HT-29 (cell line): ENCODE data around the gene PAQR3. TPM values are rescaled to one million over a fixed set of nuclear protein-coding genes. Genes with fewer than 3 reads are reported as not detected.
A peak's percentile ranks its signal among the peaks of the same experiment; 100 is the strongest.

Experiments
- DNase-seq: peaks from one replicate; pipeline ENCODE4 v3.0.0-alpha.2; 2015; ENCODE audit warnings: low spot score
- total RNA-seq: library from RNA; depleted of rRNA; stranded (reverse); fragments of >200 nt; shearing (Covaris generic); gene quantifications from 2 replicates; pipeline ENCODE4 v1.2.3, GENCODE V29; 2014; rRNA removed

The PAQR3 gene, protein sequence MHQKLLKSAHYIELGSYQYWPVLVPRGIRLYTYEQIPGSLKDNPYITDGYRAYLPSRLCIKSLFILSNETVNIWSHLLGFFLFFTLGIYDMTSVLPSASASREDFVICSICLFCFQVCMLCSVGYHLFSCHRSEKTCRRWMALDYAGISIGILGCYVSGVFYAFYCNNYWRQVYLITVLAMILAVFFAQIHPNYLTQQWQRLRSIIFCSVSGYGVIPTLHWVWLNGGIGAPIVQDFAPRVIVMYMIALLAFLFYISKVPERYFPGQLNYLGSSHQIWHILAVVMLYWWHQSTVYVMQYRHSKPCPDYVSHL
- total RNA-seq: 8.2 and 11.6 TPM in 2 replicates

DNA sequence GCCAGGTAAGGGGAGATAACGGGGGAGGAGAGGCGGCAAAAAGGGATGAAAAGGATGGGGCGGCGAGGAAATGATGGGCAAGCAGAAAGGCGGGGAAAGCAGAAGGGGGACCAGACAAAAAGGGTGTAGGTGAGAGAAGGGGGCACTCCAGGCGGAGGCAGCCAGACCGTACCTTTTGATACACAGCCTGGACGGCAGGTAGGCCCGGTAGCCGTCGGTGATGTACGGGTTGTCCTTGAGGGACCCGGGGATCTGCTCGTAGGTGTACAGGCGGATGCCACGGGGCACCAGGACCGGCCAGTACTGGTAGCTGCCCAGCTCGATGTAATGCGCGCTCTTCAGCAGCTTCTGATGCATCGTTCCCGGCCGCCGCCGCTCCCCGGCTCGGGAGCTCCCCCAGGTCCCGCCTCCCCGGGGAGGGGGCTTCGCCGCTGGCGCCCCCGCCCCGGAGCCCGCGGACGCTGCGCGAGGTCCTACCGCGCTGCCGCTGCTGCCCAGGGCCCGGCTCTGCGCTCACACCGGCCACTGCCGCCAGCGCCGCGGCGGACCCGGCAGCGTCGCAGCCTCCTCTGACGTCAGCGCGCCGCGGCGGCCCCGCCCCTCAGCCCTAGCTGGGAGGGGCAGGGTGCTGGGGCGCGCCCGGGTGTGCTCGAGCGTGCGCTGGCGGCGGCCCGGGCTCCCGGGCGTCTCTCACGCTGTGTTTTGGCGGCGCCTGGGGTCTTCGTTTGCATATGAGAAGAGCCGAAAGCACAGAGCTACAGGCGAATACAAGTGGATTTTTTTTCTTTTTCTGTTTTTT, at the start of gene PAQR3:
Gene PAQR3, minus strand, starts transcription at position 571 of the 799 bp plus-strand sequence. Its CDS starts 214 bp downstream, at position 357.
- DNase-seq: peak; percentile 84

DNA sequence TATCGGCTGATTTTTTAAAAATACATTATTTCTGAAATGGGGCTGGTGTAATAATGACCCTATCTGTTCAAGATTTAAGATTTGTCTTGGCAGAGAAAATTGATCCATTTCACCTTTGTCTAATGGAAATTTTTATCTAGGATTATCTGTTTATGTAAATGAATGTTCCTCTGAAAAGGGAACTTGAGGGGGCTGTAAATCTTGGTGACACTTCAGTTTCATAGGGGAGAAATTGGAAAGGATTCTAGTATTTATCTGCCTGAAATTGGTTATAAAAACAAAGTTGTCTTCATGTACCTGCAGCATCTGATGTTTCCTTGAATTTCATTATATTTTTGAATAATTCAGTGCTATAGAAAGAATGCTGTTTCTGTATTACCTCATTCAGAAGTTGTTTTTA, 48.4 kb upstream of the PAQR3 start:
- DNase-seq: no peak

DNA sequence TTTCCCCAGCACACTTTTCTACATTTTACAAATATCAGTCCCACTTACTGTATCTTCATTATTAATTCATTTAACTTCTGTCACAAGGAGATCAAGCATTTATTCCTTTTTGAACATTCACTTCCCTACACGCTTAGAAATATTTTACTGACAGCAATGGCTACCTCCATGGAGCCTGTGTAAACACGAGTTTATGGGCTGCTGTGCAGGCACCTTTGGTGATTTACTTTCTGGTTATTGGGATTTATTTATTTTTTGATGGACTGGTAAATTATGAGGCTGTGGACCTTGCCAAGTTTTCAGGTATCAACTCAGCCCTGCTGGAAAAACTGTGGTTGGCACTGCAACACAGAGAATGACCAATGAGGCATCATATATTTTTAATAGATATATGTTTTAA, 45.4 kb upstream of the PAQR3 start:
- no peak for DNase-seq

DNA sequence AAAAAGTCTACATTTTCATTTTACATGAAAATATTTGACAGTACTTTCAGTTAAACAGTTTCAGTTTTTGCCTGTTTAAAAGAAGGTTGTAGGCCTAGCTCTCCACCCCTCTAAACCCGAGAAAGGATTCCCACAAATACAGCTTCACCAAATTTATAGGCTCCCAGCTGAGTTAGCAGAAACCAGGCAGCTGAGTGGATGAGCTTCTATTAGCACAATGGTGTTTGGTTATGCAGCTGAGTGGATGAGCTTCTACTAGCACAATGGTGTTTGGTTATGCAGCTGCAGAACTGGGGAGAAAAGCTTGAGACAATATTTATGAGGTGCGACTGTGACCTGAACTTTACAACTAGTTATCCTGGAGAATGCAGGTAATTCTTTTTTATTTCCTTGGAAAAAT, 36.6 kb upstream of the PAQR3 start:
- DNase-seq: no peak

DNA sequence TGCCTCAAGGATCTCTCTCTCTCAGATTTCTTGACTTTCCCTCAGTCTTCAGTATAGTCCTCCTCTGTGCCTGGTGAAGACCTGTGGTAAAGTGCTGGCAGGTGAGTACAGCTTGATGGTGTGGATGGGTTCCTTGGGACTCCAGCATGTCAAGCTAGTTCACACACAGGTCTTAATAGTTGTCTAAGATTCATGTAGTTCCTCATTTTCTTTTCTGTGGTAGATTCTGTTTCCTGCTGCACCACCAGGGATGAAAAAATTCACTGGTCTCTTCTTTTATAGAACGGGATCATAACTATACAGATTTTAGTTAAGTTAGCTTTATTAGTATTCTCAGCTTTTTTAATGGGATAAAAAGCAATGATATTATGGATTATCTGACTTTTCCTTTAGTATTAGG, 32.5 kb upstream of the PAQR3 start:
- DNase-seq: no peak

DNA sequence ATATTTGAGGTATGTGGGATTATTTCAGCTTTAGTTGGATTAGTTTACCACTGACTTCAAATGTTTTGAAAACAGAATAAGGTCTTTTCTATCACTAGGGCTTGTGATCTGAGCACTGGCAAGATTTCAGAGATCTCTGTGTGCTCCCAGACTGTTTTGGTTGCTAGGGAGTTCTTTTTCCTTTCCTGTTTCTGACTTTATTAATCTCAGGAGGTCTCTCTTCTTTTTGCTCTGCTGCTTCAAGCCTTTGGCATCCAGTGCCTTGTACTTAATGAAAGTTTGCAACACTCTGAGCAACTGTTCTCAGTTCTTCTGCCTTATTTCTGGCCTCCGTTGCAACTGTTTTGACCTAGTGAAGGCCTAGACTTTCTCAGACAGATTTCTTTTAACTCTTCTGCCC, 32.1 kb upstream of the PAQR3 start:
- no peak for DNase-seq

DNA sequence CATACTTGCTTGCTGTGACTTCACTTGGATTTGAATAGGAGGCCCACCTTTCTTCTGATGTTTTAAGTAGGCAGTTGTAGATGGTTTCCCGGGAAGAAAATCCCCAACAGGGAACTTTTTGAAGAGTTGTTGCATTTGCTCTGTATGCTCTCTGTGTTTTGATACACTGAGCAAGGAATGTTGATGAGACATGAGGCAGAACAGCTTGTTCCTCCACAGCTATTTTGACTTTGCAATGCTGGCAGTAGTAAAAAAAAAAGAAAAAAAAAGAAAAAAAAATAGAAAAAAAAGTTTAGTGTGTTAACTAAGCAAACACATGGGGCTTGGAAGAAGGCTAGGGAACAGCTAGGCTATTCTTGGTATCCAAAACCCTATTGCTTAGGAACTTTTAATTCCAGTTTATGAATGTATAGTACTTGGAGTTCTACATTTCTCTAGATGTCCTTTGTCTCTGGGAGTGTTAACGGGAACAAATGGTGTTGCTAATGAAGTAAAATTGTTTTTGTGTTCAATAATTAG, 23.4 kb upstream of the PAQR3 start:
- no peak for DNase-seq

DNA sequence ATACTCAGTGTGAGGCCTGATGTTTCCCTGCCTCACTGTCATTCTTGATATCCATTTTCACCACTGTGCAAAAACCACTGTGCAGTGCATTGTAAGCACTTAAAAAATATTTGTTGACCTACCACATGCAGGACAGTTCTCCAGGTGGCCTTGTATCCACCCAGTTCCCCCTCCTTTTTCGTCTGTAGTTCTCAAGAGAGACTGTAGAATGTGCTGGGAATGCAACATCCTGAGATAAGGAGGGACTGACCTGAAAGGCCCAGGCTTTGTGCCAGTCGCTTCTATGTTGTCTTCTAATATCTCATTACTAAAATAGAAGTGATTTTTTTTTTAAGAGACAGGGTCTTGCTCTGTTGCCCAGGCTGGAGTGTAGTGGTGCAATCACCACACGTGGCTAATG, 21.7 kb upstream of the PAQR3 start:
- DNase-seq: no peak

DNA sequence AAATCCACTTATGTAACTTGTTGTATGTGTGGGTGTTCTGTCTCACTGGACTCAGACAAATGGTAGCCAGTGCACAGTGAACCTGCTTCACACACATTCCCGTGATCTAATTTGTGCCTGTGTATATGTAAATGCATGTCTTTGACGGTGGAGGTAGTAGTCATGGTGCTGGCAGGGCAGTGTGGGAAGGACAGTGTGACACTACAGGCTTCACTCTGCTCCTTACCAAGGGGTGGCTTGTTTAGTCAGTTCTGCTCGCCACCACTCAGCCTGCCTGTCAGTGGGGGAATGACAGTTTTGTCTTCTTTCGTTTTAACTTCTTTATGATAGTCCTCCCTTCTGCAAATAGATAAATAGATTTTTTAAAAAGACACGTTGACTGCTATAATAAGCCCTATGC, 17.7 kb upstream of the PAQR3 start:
- no peak for DNase-seq

DNA sequence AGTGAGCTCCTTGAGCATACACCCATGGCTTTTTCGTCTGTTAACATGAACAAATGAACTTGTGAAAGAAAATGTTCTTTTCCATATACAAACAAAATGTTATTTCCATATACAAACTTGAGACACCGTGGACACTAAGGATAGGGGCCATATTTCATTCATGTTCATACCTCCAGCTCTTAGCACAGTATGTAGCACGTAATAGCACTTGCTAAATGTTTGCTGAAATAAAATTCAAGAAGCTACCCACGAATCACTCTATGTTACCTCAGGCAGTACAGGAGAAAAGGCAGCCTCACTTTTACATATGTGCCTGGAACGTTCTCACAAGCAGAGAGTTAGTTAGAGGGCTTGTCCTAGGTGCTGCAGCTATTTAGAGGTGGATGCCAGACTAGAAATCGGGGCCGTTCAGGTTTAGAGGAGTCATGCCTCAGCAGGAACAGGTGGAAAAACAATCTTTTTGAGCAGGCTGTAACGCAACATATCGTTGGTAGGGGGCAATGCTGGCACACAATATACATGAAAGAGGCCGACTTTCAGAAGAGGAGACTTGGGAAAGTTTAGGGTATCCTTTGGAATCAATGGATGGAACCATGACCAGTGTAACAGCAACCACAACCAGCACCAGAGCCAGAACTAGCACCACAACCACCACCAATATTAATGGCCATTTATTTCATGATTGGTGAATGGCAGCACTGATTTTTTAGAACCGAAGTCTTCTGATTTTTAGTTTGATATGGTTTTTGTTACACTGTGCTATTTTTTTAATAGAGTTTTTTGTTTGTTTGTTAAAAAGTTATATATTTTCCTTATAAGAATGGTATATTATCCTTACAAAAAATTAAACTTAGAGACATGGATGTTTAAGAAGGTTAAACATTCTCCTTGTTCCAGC, 14.8 kb upstream of the PAQR3 start:
- peak; percentile 33 for DNase-seq

DNA sequence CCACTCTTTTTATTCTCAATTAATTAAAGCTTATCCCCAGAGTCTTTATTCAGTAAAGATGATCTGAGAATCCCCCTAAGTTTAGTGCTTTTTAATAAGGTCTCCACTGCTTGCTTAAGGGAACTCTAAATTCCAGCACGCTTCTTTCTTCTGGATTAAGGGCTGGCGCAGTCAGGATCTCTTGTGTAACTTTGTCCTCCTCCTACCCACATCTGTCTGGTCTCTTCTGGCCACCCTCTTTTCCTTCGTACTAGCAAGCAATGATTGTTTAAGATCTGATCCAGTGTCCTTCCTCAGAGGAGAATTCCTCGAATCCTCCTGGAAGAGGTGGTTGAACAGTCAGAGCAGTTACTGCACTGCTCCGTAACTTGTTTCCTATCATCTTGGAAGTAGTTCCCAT, 14.0 kb upstream of the PAQR3 start:
- no peak for DNase-seq

DNA sequence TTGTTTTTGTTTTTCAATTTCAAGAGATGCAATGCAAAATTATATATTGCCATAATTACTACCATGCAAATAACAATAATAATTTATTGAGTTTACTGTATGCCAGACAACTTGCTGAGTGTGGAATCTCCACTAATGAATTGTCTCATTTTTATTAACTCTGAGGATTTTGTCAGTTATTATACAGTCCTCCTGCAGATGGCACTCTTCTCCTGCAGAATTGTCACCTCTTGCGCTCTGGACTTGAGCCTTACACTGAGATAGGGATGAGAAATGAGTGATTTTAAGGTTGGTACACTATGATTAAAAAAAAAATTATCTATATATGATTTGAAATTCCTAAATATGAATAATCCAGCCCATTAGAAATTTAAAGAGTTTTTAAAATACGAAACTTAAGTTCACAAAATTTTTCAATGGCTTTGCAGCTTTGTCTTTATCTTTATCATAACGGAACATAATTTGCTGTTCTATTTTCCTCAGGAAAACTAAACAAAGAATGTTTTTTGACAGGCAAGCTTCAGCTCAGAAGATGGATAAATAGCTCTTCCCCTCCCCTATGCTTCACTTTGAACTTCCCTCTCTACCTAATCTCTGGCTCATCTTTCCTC, 12.7 kb upstream of the PAQR3 start:
- peak; percentile 66 for DNase-seq

DNA sequence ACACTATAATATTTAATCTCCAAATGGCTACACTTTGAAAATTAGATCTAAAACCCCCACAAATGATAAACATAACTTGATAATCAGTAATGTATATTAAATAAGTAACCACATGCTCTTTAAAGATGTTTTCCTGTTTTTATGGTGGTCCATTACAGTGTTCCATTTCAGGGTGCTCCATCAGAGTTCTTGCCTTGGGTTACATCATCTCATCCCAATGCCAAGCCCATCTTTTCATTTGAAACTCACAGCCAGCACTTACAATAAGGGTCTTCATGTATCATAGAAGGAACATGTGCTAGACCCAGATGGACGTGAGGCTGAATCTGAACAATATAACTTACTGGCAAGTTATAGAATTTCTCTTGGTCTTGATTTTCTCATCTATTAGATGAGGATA, 10.5 kb upstream of the PAQR3 start:
- DNase-seq: no peak

DNA sequence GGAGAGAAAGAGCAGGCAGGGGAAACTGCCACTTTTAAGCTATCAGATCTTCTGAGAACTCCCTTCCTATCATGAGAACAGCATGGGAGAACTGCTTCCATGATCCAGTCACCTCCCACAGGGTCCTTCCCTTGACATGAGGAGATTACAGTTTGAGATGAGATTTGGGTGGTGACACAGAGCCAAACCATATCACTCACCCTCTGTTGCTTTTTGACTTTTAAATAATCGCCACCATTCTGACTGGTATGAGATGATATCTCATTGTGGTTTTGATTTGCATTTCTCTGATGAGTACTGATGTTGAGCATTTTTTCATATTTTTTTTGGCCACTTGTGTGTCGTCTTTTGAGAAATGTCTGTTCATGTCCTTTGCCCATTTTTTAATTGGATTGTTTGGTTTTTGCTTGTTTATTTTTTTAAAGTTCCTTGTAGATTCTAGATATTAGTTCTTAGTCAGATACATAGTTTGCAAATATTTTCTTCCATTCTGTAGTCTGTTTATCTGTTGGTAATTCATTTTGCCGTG, 6.5 kb upstream of the PAQR3 start:
- DNase-seq: no peak

DNA sequence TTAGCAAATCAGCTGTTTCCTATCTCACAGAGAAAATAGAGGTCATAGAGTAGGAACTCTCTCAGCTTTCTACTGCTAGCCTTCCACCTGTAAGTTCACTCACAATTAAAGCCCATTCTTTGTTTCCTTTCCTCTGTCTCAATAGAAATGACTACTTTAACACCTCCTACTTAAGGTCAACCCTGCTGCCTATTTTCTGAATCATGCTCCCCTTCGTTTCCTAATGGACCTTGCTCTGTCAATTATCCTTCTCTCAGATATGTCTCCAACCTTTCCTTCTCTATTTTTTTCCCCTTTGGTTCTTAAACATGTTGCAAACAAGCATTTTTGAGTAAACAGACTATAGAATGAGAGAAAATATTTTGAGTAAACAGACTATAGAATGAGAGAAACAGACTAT, 5.1 kb upstream of the PAQR3 start:
- no peak for DNase-seq

DNA sequence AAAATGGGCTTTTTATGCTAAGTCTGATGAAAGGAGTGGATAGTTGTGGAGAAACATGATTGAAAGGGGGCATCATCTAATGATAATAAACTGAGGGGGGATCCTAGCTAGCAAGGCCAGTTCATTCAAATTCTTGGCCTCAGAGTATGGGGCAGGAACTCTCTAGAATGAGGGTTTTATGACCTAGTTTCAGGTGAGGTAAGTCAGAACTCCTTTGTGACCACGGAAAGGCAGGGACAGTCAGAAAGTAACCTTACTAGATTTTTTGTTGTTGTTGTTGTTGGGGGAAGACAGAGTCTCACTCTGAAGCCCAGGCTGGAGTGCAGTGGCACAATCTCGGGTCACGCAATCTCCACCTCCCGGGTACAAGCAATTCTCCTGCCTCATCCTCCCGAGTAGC, 1.5 kb upstream of the PAQR3 start:
- no peak for DNase-seq

DNA sequence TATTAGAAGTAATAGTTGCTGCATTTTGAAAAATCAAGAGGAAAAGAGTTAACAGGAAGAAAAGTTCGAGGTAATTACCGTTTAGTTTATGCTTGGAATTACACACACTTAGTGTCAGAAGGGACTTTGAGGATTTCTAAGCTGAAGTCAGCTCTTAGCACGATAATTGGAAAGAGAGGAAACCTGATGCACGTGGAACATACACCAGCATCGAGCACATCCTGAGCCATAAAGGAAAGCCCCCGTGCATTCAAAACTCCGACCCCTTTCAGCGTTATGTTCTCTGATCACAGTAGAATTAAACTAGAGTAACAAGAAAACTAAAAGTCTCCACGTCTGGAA, 400 bp upstream of the PAQR3 start:
- no peak for DNase-seq

DNA sequence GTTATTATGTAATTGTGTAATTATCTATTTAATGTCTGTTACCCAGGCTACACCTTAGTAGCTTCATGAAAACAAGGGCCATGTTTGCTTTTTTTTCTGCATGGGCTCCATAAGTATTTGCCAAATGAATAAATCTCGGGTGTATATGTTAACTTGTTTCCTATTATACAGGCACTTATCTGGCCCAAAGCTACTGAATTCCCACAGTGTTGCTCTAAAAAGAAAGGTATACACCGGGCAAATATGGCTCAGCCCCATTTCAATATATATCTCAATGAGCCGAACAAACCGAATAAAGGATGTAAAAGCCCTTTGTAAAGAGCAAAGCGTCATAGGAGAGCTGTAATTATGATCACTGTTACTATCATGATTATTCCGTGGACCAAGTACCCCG, 767 bp downstream of the PAQR3 start:
- DNase-seq: no peak

DNA sequence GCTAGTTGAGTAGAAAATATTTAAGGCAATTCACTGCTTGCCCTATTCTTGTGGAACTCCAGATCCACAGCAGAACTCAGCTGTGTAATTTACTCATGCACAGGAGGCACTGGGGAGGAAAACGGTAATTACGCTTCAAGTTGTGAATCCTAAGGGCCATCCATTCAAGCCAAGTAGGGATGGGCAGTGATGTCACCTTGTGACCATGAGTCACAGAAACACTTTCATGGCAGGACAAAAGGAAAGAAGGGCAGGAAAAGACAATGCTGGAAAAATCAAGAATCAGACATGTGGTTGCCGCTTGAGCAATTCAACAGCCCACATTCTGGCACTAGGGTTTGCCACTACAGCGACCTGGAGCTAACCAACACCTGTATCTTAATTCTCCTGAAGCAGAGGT, 1.4 kb downstream of the PAQR3 start:
- no peak for DNase-seq

DNA sequence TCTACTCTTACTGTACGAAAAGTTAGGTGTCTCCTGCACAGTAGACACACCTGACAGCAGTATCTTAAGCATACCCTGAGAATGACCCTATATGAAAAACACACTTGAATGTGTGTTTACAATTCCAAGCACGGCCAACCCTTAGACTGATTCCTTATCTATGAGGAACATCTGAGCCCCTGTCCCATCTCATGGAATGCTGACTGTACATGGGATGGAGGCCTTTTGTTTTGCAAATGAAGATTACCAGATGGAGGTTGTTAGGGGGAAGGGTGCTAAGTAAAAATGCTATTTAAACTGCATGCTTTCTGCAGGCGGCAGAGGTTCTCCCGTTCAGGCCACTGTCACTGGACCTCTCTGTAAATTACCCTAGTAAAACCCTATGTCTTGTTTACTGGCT, 2.2 kb downstream of the PAQR3 start:
- DNase-seq: no peak

DNA sequence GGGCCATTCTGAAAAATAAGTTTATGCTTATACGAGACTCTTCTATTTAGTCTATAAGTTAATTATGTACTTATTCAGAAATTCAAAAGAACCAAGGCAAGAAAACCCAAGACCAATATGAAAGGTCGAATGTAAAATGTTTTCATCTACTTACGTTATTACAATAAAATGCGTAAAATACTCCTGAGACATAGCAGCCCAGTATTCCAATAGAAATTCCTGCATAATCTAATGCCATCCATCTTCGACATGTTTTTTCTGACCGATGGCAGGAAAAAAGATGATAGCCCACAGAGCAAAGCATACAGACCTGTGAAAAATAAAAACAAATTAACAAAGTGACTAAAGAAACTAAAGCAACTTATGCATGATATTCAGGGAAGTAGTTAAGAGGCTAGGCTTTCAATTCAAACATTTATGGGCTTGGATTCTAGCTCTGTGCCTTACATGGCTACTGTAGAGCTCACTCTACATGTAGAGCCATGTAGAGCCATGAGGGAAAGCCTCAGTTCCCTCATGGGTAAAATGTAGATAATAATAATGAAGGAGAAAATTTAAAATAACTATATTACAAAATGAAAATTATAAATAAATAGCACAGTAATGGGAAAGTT, 9.1 kb downstream of the PAQR3 start:
- no peak for DNase-seq
